GM13977 (cell line): ENCODE measurements around the gene TMPRSS6.

Experiments
- DNase-seq: peaks from one replicate; pipeline ENCODE4 v3.0.0; 2012; ENCODE audit warnings: low spot score
- in situ Hi-C: fragments of 300-500 bp; cut with MboI; formaldehyde crosslinking; loops from one replicate; pipeline ENCODE4 v1.12.0; 2022; ENCODE audit warnings: low sequenced_read_pairs, low pct_unique_long_range_greater_than_20kb, mixed read lengths, inconsistent platforms; ENCODE audit not compliant: unreplicated experiment
- TF ChIP-seq, protein P1 (sequence below): IDR thresholded peaks from 2 replicates; pipeline ENCODE4 v1.5.1; 2012; ENCODE audit warnings: mild to moderate bottlenecking, control low read depth; ENCODE audit not compliant: insufficient read depth; ENCODE audit errors: extremely low read depth, missing control alignments

Gene TMPRSS6

DNA sequence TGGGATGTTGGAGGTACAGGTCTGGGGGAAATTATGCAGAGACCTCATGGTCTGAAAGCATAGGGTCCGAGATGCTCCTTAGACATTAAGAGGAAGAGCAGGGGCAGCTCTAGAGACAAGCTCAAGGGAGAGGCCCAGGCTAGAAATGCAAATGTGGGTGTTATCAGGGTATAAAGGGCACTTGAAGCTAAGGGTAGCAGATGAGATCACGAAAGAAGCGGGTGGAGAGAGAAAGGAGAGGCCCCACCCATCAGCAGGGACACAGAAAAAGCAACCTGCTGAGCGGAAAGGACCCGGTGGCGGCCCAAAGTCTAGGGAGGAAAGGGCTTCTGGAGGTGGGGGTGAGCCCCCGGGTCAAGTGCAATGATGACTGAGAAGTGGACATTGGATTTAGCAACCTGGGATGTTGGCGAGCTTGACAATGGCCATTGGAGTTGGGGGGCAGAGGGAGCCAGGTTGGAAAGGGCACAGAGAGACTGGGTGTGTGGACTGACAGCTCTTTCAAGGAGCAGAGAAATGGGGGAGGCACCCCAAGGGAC lies 8.9 kb downstream of the TMPRSS6 start:
- DNase-seq = no peak
- in situ Hi-C loops = no loop called here
- TF ChIP-seq, protein P1, sequence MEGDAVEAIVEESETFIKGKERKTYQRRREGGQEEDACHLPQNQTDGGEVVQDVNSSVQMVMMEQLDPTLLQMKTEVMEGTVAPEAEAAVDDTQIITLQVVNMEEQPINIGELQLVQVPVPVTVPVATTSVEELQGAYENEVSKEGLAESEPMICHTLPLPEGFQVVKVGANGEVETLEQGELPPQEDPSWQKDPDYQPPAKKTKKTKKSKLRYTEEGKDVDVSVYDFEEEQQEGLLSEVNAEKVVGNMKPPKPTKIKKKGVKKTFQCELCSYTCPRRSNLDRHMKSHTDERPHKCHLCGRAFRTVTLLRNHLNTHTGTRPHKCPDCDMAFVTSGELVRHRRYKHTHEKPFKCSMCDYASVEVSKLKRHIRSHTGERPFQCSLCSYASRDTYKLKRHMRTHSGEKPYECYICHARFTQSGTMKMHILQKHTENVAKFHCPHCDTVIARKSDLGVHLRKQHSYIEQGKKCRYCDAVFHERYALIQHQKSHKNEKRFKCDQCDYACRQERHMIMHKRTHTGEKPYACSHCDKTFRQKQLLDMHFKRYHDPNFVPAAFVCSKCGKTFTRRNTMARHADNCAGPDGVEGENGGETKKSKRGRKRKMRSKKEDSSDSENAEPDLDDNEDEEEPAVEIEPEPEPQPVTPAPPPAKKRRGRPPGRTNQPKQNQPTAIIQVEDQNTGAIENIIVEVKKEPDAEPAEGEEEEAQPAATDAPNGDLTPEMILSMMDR = no peak

DNA sequence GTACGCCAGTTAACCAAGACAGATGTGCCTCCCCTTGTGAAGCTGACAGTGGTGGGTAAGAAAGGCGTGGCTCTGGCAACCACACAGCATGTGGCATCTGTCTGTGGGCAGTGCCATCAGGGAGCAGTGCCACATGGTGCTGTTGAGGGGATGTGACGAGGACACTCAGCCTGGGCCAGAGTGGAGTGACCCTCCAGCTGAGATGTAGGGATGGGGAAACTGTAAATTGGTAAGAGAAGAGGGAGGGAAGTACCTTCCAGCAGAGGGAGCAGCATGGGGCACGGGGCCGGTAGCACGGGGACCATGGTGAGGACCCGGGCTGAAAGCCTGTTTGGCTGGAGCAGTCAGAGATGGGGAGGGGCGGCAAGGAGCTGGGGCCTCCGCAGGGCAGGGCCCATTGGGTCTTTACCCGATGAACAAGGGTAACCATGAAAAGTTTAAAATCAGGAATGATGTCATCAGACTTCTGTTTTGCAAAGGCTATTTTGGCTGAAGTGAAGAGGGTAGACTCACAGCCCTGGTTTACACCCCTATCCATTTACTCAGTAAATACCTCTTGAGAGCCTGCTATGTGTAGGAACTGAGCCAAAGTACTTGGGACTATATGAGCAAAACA lies 10.4 kb downstream of the TMPRSS6 start:
- TF ChIP-seq, protein P1 = peak; percentile 27
- in situ Hi-C loops = no loop called here
- DNase-seq = no peak

GRCh38 chr22:37097346-37097745 lies 12.2 kb downstream of the TMPRSS6 start:
- no peak for DNase-seq
- in situ Hi-C loops = no loop called here
- TF ChIP-seq, protein P1 = no peak

DNA sequence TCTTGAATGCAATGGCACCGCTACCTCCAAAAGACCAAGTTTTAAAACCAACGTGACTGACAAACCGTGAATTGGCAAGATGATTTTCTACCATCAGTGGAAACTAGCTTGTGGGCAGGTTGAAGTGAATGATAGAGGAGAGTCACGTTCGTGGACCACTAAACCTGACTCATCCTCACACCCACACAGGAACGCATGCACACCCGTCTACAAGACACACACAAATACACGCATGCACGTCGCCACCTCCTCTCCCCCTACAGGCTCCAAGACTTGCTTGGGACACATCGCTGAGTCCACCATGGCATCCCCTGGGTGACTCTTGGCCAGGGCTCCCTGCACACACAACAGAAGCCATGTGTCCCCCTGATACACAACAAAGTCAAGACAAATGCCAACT lies 14.4 kb downstream of the TMPRSS6 start:
- TF ChIP-seq, protein P1 = no peak
- no peak for DNase-seq
- in situ Hi-C loops = no loop called here

GRCh38 chr22:37094239-37094638 lies 15.3 kb downstream of the TMPRSS6 start:
- no peak for DNase-seq
- in situ Hi-C loops = no loop called here

GRCh38 chr22:37092997-37093396 lies 16.5 kb downstream of the TMPRSS6 start:
- in situ Hi-C loops = no loop called here
- TF ChIP-seq, protein P1 = no peak
- no peak for DNase-seq

More at GRCh38 chr22:37094239-37094638, 15.3 kb downstream of the TMPRSS6 start:
- TF ChIP-seq, protein P1 = no peak
